Transverse colon (tissue), 4 donors: ENCODE results near the gene ARID4B.

Experiments used
- EP300 ChIP-seq: sonication (generic); formaldehyde crosslinking; IDR thresholded peaks from one replicate; pipeline ENCODE4 v1.6.1; 2017; ENCODE audit warnings: antibody characterized with exemption, low read depth
- POLR2A ChIP-seq: fragments of 450-650 bp; IDR thresholded peaks from one replicate; pipeline ENCODE4 v1.6.1; 2016; ENCODE audit warnings: antibody characterized with exemption, mild to moderate bottlenecking, moderate library complexity
- POLR2AphosphoS5 ChIP-seq, 3 donors: sonication (generic); formaldehyde crosslinking; IDR thresholded peaks; one replicate each; pipeline ENCODE4 v1.6.1; 2016; ENCODE audit warnings: antibody characterized with exemption in 3 of 3
- TF ChIP-seq, protein P1 (sequence below), 5 experiments: fragments of 200-600 bp in 3 of 5; fragments of 450-650 bp in 2 of 5; sonication (generic) in 3 of 5; IDR thresholded peaks; 1 replicate in 2 of 5; 2 replicates in 3 of 5; pipeline ENCODE4 v1.5.1; 2016 to 2017; ENCODE audit warnings: antibody characterized with exemption in 5 of 5, inconsistent platforms in 3 of 5, mild to moderate bottlenecking in 2 of 5, moderate library complexity in 1 of 5

DNA sequence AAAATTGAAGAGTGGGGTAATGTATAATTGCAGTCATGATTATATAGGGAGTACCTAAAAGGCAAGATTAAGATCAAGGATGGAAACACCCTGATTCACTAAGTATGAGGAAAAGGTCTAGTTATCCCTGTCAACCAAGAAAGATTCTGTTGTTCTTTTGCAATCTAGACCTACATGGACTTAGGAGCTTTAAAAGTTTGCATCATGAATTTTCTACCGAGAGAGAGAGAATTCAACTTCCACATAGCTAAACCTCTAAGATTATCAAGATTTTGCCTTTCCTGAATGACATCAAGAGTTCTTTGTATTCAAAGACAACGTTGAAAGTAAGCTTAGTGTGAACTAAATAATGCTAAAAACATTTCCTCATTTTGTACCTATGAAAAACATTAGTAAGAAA, 88.1 kb downstream of the ARID4B start:
- TF ChIP-seq, protein P1, sequence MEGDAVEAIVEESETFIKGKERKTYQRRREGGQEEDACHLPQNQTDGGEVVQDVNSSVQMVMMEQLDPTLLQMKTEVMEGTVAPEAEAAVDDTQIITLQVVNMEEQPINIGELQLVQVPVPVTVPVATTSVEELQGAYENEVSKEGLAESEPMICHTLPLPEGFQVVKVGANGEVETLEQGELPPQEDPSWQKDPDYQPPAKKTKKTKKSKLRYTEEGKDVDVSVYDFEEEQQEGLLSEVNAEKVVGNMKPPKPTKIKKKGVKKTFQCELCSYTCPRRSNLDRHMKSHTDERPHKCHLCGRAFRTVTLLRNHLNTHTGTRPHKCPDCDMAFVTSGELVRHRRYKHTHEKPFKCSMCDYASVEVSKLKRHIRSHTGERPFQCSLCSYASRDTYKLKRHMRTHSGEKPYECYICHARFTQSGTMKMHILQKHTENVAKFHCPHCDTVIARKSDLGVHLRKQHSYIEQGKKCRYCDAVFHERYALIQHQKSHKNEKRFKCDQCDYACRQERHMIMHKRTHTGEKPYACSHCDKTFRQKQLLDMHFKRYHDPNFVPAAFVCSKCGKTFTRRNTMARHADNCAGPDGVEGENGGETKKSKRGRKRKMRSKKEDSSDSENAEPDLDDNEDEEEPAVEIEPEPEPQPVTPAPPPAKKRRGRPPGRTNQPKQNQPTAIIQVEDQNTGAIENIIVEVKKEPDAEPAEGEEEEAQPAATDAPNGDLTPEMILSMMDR (IDR thresholded peaks at IDR 0.05): no peak
- TF ChIP-seq POLR2AphosphoS5 (IDR thresholded peaks at IDR 0.05) (no peak), EP300 (no peak), POLR2A (no peak)
